Amniotic epithelial cell (primary cell): ENCODE measurements around the gene ATIC.

Experiments used
- DNase-seq: peaks from one replicate; pipeline ENCODE4 v3.0.0-alpha.2; 2010; ENCODE audit warnings: low read depth

Gene ATIC

GRCh38 chr2:215361211-215361875 is 49.5 kb downstream of the ATIC start:
- no peak for DNase-seq

GRCh38 chr2:215361876-215362561 is 50.2 kb downstream of the ATIC start:
- DNase-seq, result no peak

- DNase-seq, result no peak
Measured at GRCh38 chr2:215362562-215362904, 50.7 kb downstream of the ATIC start.

- no peak for DNase-seq
Measured at GRCh38 chr2:215363039-215363438, 51.2 kb downstream of the ATIC start.

- no peak for DNase-seq
Measured at GRCh38 chr2:215363461-215364156, 51.8 kb downstream of the ATIC start.

- no peak for DNase-seq
Measured at GRCh38 chr2:215364157-215365155, 52.6 kb downstream of the ATIC start.

- DNase-seq, result no peak
Measured at GRCh38 chr2:215365184-215365658, 53.4 kb downstream of the ATIC start.

- DNase-seq, result no peak
Measured at GRCh38 chr2:215366440-215367032, 54.7 kb downstream of the ATIC start.

GRCh38 chr2:215367662-215368492 is 56.0 kb downstream of the ATIC start:
- DNase-seq, result peak; percentile 95

GRCh38 chr2:215368493-215368809 is 56.6 kb downstream of the ATIC start:
- DNase-seq, result no peak

GRCh38 chr2:215369181-215369760 is 57.4 kb downstream of the ATIC start:
- DNase-seq, result peak; percentile 74

GRCh38 chr2:215370112-215370965 is 58.5 kb downstream of the ATIC start:
- no peak for DNase-seq

GRCh38 chr2:215371915-215372897 is 60.3 kb downstream of the ATIC start:
- no peak for DNase-seq

- DNase-seq, result no peak
Measured at GRCh38 chr2:215372968-215373649, 61.2 kb downstream of the ATIC start.

GRCh38 chr2:215374002-215374401 is 62.1 kb downstream of the ATIC start:
- no peak for DNase-seq

GRCh38 chr2:215374642-215375466 is 63.0 kb downstream of the ATIC start:
- no peak for DNase-seq

- DNase-seq, result no peak
Measured at GRCh38 chr2:215375467-215375830, 63.6 kb downstream of the ATIC start.
